HepG2 (cell line): ENCODE data around the gene STARD13. TPM values are rescaled to one million over a fixed set of nuclear protein-coding genes. Genes with fewer than 3 reads are reported as not detected.

ENCODE experiments used
- ATAC-seq: fragments of 200-7000 bp; cut with Tn5 transposase; 3 replicates; pipeline ENCODE4 v1.9.1; 2020; ENCODE audit warnings: mild to moderate bottlenecking, moderate library complexity
- BruUV-seq: library from RNA; stranded (reverse); fragments of 400-500 nt; replicated peaks from 2 replicates; lab custom pipeline; 2021; lab: Mats Ljungman, UMichigan
- CTCF ChIA-PET: fragments of 300-600 bp; formaldehyde crosslinking; extraction: SDS; loops from one replicate; lab custom pipeline; 2021; ENCODE audit warnings: low total read pairs, inconsistent platforms, low intra/inter-chr PET ratio; lab: Yijun Ruan, JAX
- POLR2A ChIA-PET: fragments of 350-600 bp; sonication (Branson Sonifier 250); formaldehyde crosslinking; loops from one replicate; lab custom pipeline; 2020; ENCODE audit warnings: antibody characterized with exemption, inconsistent platforms; lab: Yijun Ruan, JAX
- DNase-seq: peaks from one replicate; pipeline ENCODE4 v3.0.0-alpha.2; 2015; ENCODE audit warnings: low spot score
- FAIRE-seq: peaks from 3 replicates; lab custom pipeline; 2011; peaks lifted over from hg19 to GRCh38; lab: Jason Lieb, UNC
- H2AFZ ChIP-seq: one replicate; pipeline ENCODE4 v1.6.1; 2011; ENCODE audit warnings: low read length, inconsistent platforms
- H3K27ac ChIP-seq: fragments of 300-600 bp; 3 replicates; pipeline ENCODE4 v1.8.0; 2011; ENCODE audit warnings: mixed run types, mild to moderate bottlenecking, mixed read lengths, low read length, inconsistent platforms; ENCODE audit not compliant: insufficient read depth; ENCODE audit errors: extremely low read length
- H3K27me3 ChIP-seq, 2 experiments: fragments of 200-600 bp in 1 of 2; 2 replicates in 1 of 2; 3 replicates in 1 of 2; pipeline versions ENCODE4 v1.6.0 to v1.8.0; 2011; ENCODE audit warnings: low read length in 2 of 2, mild to moderate bottlenecking in 2 of 2, moderate library complexity in 2 of 2, inconsistent platforms in 1 of 2; ENCODE audit not compliant: insufficient read depth in 2 of 2, control insufficient read depth in 1 of 2
- H3K36me3 ChIP-seq, 2 experiments: fragments of 200-600 bp in 1 of 2; replicated peaks in 1 of 2; 2 replicates in 1 of 2; 3 replicates in 1 of 2; pipeline versions ENCODE4 v1.5.1 to v1.8.0; 2011; ENCODE audit warnings: low read length in 2 of 2, inconsistent platforms in 1 of 2; ENCODE audit not compliant: insufficient read depth in 2 of 2, control insufficient read depth in 1 of 2
- H3K4me1 ChIP-seq: 2 replicates; pipeline ENCODE4 v1.5.1; 2012; ENCODE audit warnings: low read length, inconsistent platforms; ENCODE audit not compliant: insufficient read depth
- H3K4me2 ChIP-seq: 2 replicates; pipeline ENCODE4 v1.6.0; 2011; ENCODE audit warnings: low read depth, low read length, inconsistent platforms
- H3K4me3 ChIP-seq, 3 experiments: fragments of 200-600 bp in 1 of 3; sonication (generic), shearing (Covaris generic) in 1 of 3; replicated peaks in 1 of 3; 2 replicates each; pipeline ENCODE4 v1.5.1; 2011 to 2016; ENCODE audit warnings: low read length in 3 of 3, inconsistent platforms in 2 of 3, low read depth in 2 of 3, mild to moderate bottlenecking in 2 of 3, control low read depth in 1 of 3, mixed read lengths in 1 of 3; ENCODE audit not compliant: insufficient read depth in 1 of 3
- H3K79me2 ChIP-seq: one replicate; pipeline ENCODE4 v1.6.1; 2011; ENCODE audit warnings: low read length, inconsistent platforms; ENCODE audit not compliant: insufficient read depth
- H3K9ac ChIP-seq: 2 replicates; pipeline ENCODE4 v1.6.0; 2011; ENCODE audit warnings: mild to moderate bottlenecking, low read depth, low read length, inconsistent platforms; ENCODE audit not compliant: insufficient read depth
- H3K9me3 ChIP-seq: 2 replicates; pipeline ENCODE4 v1.5.1; 2012; ENCODE audit warnings: mild to moderate bottlenecking, low read length
- H4K20me1 ChIP-seq: 2 replicates; pipeline ENCODE4 v1.6.0; 2011; ENCODE audit warnings: inconsistent platforms, mild to moderate bottlenecking, low read length, moderate library complexity; ENCODE audit not compliant: insufficient read depth
- CENPX ChIP-seq: sonication (generic); formaldehyde crosslinking; IDR thresholded peaks from 2 replicates; pipeline ENCODE4 v1.9.0; 2021; ENCODE audit warnings: mild to moderate bottlenecking, missing genetic modification reagents, moderate library complexity
- HOXA7 ChIP-seq: sonication (generic); formaldehyde crosslinking; IDR thresholded peaks from 2 replicates; pipeline ENCODE4 v1.8.1; 2022; ENCODE audit warnings: mild to moderate bottlenecking, missing genetic modification reagents, moderate library complexity
- RAD51 ChIP-seq: fragments of 450-650 bp; IDR thresholded peaks from 2 replicates; pipeline ENCODE4 v1.6.1; 2016; ENCODE audit warnings: borderline replicate concordance
- REL ChIP-seq: sonication (generic); formaldehyde crosslinking; conservative IDR thresholded peaks from 2 replicates; pipeline ENCODE4 v1.8.0; 2022; ENCODE audit warnings: mild to moderate bottlenecking, missing genetic modification reagents, moderate library complexity
- RXRA ChIP-seq: sonication (generic); formaldehyde crosslinking; IDR thresholded peaks from 2 replicates; pipeline ENCODE4 v1.5.1; 2020; ENCODE audit warnings: missing genetic modification reagents
- TP53 ChIP-seq: sonication (generic); formaldehyde crosslinking; conservative IDR thresholded peaks from 2 replicates; pipeline ENCODE4 v1.4.0; 2020; ENCODE audit warnings: missing genetic modification reagents
- ZFP1 ChIP-seq: IDR thresholded peaks from 2 replicates; pipeline ENCODE4 v1.6.1; 2016
- ZMYM4 ChIP-seq: sonication (generic); formaldehyde crosslinking; IDR thresholded peaks from 2 replicates; pipeline ENCODE4 v1.8.1; 2023; ENCODE audit warnings: mild to moderate bottlenecking, missing genetic modification reagents
- ZNF251 ChIP-seq: sonication (generic); formaldehyde crosslinking; IDR thresholded peaks from 2 replicates; pipeline ENCODE4 v1.9.0; 2021; ENCODE audit warnings: mild to moderate bottlenecking, missing genetic modification reagents
- ZNF772 ChIP-seq: sonication (generic); formaldehyde crosslinking; IDR thresholded peaks from 2 replicates; pipeline ENCODE4 v1.5.0; 2020; ENCODE audit warnings: mild to moderate bottlenecking, missing genetic modification reagents
- ZNF83 ChIP-seq: sonication (generic); formaldehyde crosslinking; IDR thresholded peaks from 2 replicates; pipeline ENCODE4 v1.4.0; 2020; ENCODE audit warnings: missing genetic modification reagents, mild to moderate bottlenecking, borderline replicate concordance
- ZNF878 ChIP-seq: sonication (generic); formaldehyde crosslinking; IDR thresholded peaks from 2 replicates; pipeline ENCODE4 v1.8.1; 2023; ENCODE audit warnings: mild to moderate bottlenecking, missing genetic modification reagents, moderate library complexity
- WGBS: methylation state at CpG from one replicate; pipeline ENCODE4 v1.1.6; 2017; ENCODE audit warnings: low lambda C conversion rate; 5-methylcytosine and 5-hydroxymethylcytosine counted together
- in situ Hi-C: cut with HindIII; loops from 2 replicates; pipeline ENCODE4 v1.10.0; 2017; ENCODE audit warnings: low pct_unique_long_range_greater_than_20kb; ENCODE audit not compliant: extremely low pct_ligation_motif_present
- intact Hi-C: fragments of 100-400 bp; cut with micrococcal nuclease; formaldehyde crosslinking; loops from one replicate; pipeline ENCODE4 v1.10.0; 2022; ENCODE audit not compliant: unreplicated experiment
- polyA plus RNA-seq, 8 experiments: library from polyadenylated mRNA; depleted of rRNA in 3 of 8; stranded (reverse) in 7 of 8; unstranded in 1 of 8; fragments of >200 nt; fragmentation: Illumina TruSeq in 4 of 8; extraction: Trizol in 4 of 8; gene quantifications; 2 replicates each; pipeline versions ENCODE4 v1.2.1 to v1.2.3, GENCODE V29; 2011 to 2016; ENCODE audit warnings: low read depth in 4 of 8, missing spikeins in 1 of 8, mixed read lengths in 1 of 8; ENCODE audit not compliant: insufficient read depth in 1 of 8
- total RNA-seq, 5 experiments: library from RNA; depleted of rRNA; stranded (reverse); fragments of >200 nt; fragmentation: Illumina TruSeq; extraction: Trizol; gene quantifications; 2 replicates each; pipeline ENCODE4 v1.2.3, GENCODE V29; 2016; ENCODE audit warnings: low read depth in 1 of 5
- TF ChIP-seq, protein P1 (sequence below): sonication (generic); formaldehyde crosslinking; IDR thresholded peaks from 2 replicates; pipeline ENCODE4 v1.4.0; 2020; ENCODE audit warnings: missing genetic modification reagents

Gene STARD13
- total and polyA plus RNA-seq, 2 of the 13 experiments (the other 11 are each of a cell fraction or from before 2014, with no cell fraction given): 12.8 to 14.3 TPM

DNA sequence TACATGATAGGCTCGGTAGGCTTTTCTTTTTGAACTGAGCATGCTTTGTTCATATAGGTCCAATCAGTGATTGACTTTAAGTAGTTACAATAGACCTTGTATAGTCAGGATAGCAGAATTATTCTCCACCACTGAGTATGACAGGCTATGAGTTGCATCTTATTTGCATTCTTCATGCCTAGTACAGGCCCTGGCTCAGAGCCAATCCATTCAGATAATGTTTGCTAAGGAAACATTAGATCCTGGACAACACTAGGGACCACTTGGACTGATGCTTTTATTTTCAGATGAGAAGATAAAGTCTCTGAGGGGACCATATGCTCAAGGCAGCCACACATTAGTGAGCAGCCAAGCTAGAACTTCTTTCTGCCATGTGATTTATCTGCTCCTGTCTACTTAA is 135.4 kb downstream of the STARD13 start:
- no peak overlapping the region for H3K9ac ChIP-seq
- in situ Hi-C loops (no loop called here), intact Hi-C loops (no loop called here)
- CTCF ChIA-PET: no interaction called here
- TF ChIP-seq RXRA (CRISPR knock-in tag): no peak
- TF ChIP-seq ZNF83: no peak
- TF ChIP-seq, protein P1, sequence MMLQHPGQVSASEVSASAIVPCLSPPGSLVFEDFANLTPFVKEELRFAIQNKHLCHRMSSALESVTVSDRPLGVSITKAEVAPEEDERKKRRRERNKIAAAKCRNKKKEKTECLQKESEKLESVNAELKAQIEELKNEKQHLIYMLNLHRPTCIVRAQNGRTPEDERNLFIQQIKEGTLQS (CRISPR knock-in tag): no peak
- TF ChIP-seq CENPX (CRISPR knock-in tag): no peak
- no peak for TF ChIP-seq HOXA7 (CRISPR knock-in tag)
- TF ChIP-seq ZNF772: no peak
- no peak for TF ChIP-seq RAD51
- TF ChIP-seq ZNF251 (CRISPR knock-in tag): no peak
- no peak for TF ChIP-seq TP53 (CRISPR knock-in tag)
- no peak for TF ChIP-seq ZMYM4 (CRISPR knock-in tag)
- TF ChIP-seq ZNF878 (CRISPR knock-in tag): no peak
- TF ChIP-seq ZFP1 (CRISPR knock-in tag): no peak
- no peak for TF ChIP-seq REL (CRISPR knock-in tag)
- H3K36me3 ChIP-seq: peaks cover 0 to 14% of the 10 kb centered on the region in 2 experiments; a peak in 3 of 5 replicates
- no peaks in the 10 kb centered on the region for H4K20me1 ChIP-seq
- H3K4me3 ChIP-seq: no peak overlapping the region
- H3K79me2 ChIP-seq: no peaks in the 10 kb centered on the region
- BruUV-seq: no TSS peak
- H2AFZ ChIP-seq: no peak overlapping the region
- no peaks in the 10 kb centered on the region; the same call in 1 of the 2 replicates for H3K4me1 ChIP-seq
- H3K27me3 ChIP-seq: no peaks in the 10 kb centered on the region
- POLR2A ChIA-PET: no interaction called here
- H3K9me3 ChIP-seq: no peaks in the 10 kb centered on the region
- no peak for ATAC-seq
- DNase-seq: peak; percentile 34
- no peak overlapping the region for H3K4me2 ChIP-seq
- no peak overlapping the region for H3K27ac ChIP-seq
- 93% methylated on average over 1 of the region's 1 CpG for WGBS
- FAIRE-seq: no peak
